ENCODE measurements around the gene ATP2B2.

The ATP2B2 gene

DNA sequence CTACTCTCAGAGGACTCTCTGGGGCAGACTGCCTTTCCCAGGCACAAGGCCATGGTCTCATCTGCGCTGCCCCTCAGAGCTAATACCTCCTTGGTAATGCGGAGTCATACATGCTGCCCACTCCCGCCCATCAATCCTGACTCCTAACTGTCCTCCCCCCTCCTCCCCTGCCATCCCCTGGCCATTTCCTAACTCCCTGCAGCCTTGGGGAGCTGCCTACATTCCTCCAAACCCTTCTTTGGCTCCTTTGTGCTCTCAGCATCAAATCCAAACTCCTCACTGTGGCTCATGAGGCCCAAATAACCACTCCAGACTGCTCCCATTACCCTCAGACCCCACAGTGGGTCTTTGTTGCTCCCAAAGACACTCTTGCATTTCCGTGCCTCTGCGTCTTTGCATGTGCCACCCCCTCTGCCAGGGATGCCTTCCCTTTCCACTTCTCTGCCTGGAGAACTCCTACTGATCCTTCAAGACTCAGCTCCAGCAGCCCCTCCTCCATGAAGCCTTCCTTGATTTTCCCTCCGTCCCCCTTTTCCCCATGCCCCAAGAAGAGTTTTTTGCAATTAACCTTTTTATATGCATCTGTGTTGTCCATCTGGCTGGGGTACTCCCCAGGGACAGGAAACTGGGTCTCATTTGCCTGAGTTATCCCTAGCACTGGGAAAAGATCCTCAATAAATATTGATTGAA, 5.5 kb upstream of the ATP2B2 start:
- DNase-seq (ENCODE audit: low read depth) = no peak

DNA sequence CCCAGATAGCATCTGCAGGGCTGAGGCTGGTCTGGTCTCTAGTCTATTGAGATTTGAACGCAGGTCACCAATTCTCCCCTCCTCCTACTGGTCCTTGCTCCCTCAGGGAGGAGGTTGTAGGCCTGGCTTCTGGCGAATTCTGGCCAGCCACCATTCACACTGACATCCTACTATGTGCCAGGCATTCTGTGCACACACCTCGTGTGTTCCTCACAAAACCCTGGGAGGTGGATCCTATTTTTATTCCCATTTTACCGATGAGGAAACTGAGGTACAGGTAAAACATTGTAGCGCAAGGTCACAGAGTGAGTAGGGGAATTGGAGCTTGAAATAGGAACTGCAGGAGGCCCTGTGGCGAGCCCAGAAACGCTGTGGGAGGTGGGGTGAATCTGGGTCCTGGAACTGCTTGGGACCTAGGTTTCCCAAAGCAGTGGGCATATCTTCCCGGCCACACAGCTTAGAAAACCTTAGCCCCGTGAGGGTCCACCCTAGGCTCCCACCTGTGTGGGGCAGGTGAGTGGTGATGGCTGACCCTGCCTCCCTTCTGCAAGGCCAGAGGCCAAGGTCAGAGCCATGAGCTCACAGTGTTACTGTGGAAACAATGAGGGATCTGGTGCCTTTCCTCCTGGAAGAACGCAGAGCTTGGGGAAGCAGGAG, 4.8 kb upstream of the ATP2B2 start:
- DNase-seq (ENCODE audit: low read depth) = no peak

DNA sequence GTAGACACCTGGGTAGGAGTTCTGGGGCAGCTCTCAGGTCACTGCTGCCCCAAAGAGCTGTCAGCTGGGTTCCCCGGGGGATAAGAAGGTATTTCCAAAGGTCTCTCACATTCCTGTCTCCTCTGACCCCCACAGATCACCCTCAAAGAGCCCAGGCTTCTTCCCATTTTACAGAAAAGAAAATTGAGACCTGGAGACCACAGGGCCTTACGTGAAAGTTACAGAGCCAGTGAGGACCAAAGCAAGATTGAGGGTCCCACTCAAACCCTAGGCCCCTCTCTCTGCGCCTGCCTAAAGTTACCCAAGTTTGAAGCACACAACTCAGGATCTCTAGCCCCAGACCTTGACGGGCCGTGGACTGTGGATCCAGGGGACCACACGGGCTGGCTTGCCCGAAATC, 3.9 kb upstream of the ATP2B2 start:
- no peak for DNase-seq (ENCODE audit: low read depth)

DNA sequence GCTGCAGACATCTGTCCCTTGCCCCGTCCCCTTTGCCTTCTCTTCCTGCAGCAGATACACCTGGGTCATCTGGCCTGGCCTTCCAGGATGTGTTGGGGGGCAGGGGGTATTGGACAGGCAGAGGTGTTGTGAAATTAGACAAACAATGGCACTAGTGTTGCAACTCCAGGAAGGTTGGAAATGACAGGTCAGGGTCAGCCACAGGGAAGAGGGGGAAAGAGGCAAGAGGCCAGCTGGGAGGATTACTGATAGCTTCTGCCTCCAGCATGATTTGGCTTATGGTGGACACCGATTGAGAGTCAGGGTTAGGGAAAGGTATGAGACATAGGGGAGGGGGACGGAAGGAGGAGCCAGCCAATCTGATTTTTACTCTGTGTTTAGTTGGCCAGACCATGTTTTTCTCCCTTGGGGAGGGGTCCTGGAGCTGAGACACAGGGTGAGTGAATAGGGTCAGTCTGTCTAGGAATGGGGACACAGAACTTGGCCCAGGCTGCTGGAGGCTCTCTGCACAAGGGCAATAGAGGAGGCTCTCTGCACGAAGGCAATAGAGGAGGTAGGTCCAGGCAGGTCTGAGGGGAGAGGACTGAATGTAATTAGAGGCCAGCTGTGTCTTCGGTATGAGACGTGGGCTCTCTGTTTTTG, 3.4 kb upstream of the ATP2B2 start:
- no peak for DNase-seq (ENCODE audit: low read depth)

DNA sequence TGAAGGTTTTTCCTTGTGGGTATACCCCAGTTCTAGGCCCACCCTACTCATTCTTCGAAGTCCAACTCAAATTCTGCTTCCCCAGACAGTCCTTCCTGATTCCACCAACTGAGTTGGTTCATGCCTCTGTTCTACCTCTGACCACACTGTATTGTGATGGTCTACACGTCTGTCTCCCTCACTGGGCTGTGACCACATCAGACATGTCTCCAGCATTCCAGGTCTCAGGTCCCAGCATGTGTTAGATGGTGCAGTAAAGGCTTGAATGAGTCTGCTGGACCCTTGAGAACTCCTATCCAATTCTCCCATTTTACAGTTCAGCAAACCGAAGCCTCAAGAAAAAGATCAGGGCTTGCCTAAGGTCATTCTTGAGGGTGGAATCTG, 2.8 kb upstream of the ATP2B2 start:
- DNase-seq (ENCODE audit: low read depth) = no peak

DNA sequence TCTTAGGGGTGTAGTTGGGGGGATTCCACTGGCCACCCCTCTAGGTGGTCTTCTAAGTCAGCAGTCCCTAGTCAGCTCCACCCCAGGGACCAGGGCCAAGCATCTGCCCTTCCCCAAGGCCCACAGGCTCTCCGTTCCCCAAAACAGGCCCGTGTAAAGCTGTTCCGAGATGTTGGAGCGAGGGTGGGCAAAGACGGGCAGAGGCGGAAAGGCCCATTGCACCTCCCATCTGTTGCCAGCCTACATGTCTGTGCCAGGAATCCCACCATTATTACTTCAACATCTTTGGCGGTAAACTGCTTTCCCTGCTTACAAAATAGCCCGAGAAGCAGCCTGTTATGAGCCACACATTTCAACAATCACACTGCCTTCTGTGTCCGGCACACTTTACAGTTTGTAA, 1.9 kb upstream of the ATP2B2 start:
- DNase-seq (ENCODE audit: low read depth) = no peak

DNA sequence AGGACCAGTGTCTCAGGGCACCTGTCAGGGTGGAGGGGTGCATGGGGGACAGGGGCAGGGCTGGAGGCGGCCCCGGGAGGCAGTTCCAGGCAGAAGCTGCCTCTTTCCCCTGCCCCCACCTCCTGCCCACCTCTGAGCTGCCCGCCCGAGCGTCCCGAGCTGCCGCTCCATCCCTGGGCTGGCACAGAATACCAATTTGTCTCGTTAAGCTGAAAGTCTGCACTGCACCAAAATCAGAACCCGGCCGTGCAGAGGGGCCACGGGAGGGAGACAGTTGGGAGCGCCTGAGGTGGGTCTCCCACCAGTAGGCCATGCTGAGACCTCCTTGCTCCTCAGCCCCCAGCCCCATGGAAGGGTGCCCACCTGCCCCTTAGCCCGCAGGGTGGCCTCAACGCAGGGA, 1.3 kb upstream of the ATP2B2 start:
- DNase-seq (ENCODE audit: low read depth) = no peak

DNA sequence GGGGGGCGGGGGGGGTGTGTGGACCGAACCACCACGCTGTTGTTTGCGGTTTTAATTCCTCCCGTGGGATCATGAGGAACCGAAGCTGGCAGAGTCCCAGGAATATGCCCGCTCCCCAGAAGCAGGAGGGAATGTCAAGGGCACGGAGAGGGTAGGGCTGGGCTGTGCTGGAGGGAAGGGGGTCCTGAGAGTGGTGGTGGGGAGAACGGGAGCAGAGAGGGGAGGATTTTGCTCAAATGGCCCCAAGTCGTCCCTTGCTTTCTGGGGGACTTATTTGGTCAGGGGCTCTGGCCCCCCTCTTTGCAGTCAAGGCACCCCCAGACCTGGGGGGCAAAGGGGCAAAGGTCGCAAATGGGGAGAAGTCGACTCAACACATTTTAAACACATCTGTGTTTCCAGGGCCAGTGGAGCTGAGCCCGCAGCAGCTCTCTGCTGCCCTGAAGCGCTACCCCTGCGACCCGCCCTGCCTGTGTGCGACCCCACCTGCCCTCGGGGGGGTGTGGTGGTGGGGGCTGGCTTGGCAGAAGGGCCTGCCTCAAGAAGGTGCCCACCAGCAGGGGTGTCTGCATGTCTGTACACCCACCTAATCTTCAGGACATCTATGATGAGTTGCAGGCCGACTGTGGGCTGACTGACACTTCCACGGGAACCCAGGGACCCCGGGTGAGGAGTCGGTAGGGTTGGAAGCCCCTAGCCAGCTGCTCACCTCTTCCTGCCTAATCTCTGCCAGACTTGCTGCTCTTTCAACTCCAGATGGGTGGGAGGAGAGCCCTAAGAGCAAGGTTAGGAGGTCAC, 602 bp upstream of the ATP2B2 start:
- no peak for DNase-seq (ENCODE audit: low read depth)

DNA sequence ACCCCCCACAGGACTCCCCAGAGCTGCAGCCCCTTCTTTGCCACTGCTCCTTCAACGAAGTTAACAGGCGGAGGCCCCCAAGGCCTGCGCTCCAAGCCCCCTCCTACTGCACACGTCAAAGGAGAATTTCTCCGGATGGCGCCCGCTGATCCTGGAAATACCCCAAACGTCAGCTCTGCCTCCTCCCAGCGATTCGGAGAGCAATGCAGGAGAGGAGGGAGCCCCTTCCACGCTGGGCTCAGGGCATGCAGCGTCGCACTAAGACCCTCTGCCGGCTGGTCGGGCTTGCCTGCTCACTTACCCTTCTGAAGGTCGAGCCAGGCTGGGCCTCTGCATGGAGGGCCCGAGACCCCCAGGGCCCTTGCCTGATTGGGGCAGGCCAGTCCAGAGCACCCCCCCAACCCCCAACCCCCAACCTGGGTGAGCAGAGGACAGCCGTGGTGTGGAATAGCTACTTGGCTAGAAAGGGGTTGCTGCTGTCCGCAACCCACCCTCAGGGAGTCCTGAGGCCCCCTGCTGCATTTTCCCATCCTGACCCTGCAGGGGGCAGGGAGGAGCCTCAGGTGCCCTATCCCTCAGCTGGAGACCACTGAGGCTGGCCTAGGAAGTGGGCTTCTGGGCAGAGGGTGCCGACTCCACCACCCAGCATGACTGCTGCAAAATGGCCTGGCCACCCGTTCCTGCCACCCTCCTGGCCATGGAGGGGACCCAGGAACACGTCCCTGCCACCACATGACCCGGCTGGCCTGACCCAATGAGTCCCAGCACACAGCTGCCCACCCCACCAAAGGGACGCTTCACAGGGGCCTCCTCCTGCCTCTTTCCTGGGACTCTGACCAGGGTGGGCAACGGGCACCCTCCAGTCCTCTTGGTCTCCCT, 976 bp downstream of the ATP2B2 start:
- no peak for DNase-seq (ENCODE audit: low read depth)

DNA sequence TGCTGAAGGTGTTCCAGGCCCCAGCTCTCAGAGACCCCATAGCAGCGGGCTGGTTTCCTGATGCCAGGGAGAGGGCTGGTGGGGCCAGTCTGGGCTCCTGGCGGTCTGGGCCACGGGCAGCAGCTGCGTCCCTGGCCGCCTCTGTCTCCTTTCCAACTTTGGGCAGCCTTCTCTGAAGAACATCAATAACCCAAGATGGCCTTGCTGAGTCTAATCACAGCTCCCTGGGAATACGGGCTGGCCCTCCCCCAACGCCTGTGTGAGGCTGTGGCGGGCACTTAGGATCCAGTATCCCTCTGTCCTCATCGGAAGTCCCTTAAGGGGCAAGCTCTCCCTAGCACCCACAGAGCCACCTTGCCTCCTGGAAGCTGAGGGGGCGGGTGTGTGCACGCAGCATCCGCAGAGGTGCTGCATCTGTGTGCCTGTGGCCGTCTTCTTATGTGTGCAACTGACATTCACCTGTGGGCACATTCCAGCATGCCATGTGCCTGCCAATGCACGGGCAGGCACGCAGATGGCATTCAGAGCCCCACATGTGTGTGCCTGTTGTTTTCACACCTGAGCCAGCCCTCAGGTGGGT, 2.1 kb downstream of the ATP2B2 start:
- no peak for DNase-seq (ENCODE audit: low read depth)

DNA sequence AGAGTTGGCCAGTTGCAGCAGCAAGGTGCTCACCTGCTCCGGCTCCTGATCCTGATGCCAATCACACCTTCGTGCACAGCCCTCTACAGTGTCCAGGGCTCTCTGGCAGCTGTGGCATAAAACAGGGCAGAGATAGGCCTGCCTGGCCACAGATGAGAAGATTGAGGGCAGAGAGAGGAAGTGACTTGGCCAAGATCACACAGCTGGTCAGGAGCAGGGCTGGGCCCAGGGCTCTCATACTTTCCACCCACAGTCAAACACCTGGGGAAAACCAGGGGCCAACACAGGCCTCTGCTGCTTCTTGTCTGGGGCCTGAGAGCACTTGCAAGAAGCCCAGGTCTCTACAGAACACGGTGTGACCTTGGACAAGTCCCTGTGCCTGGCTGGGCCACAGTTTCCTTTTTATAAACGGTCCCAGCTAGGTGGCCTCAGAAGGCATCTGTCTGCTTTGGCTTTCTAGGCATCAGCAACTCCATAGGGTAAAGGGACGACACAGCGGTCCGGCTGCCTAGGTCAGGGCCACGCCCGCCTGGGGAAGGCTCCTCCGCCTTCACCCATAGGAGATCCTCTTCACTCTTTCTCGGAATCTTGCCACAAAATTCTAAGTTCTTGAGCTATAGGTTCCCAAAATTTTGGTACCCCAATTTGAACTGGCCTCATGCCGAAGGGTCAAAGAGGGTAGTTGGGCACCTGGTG, 3.1 kb downstream of the ATP2B2 start:
- DNase-seq (ENCODE audit: low read depth) = no peak

DNA sequence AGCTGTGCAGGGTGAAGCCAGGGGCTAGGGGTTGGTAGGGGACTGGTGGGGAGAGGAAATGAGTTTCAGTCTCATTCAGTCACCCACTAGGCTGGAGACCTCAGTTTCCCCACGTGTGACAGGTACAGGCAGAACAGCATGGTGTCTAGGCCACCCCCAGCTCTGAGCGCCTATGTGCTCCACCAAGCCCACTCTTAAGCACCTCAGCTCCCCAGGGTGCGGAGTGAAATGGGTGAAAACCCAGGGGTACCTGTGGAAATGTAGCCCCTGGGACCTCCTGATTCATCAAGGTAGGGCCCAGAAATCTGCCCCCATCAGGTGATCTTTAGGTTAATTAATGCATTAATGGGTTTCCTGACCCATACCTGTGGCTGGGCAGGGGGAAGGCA, 3.7 kb downstream of the ATP2B2 start:
- DNase-seq (ENCODE audit: low read depth) = no peak

DNA sequence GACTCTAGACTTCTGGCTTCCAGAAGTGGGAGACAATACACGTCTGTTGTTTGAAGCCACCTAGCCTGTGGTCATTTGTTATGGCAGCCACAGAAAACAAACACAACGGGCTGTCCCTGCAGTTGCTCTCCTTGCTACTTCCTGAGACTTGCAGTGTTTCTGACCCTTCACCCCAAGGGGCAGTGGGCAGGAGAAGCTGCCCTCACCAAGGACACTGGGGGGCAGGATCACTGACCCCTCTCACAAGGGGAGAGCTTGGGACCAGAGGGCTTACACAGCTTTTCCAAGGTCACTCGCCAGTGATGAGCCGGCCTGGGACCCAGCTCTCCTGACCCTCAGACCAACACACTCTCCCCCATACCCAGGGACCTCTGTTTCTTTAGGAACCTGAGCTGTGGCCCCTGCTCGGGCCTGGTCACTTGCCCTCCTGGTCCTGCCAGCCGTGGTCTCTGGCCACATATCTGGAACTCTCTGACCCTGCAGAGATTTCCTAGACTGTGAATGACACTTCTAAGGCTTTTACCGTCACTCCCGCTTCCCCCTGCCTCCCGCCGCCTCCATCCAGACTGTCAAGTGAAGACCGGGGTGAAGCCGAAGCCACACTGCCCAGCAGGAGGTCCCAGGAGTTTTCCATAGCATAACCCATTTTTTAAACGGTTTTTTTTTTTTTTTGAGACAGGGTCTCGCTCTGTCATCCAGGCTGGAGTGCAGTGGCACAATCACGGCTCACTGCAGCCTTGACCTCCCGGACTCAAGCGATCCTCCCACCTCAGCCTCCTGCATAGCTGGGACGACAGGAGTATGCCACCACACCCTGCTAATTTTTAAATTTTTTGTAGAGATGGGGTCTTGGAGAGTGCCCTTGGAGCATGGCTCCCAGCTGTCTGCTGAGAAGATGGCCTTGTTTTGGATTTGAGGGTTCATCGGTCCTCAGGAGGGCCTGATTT, 4.4 kb downstream of the ATP2B2 start:
- no peak for DNase-seq (ENCODE audit: low read depth)

DNA sequence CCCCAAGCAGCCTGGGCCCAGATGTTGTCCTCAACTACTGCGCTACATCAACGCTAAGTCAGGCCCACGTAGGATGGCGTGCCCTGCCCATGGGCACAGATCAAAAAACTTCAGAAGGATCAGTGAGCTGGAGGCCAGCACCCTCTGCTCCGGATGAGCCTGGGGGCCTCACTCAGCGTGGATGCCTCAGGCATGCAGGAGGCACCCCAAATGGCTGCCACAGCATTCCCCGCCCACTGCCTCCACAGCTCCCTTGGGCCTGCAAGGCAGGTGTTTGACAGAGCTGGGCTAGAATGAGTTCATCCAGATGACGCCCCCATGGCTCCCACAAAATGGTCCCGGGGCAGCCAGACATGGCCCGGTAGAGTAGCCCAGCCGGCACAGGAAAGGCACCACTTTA, 7.1 kb downstream of the ATP2B2 start:
- DNase-seq (ENCODE audit: low read depth) = no peak

DNA sequence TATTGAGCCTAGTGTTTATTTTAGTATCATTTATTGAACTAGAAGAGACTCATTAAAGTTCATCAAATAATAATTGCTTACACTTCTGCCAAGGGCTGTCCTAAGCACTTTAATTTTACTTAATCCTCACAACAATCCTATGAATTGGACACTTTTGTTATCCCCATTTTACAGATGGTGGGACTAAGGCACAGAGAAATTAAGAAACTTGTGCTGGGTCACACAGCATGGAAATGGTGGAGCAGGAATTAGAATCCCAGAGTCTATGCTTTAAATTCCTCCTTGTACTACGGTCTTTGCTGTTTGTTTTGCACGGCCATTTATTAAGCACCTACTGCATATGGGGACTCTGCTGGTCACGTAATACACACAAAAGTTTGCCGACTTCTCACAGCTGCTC, 7.9 kb downstream of the ATP2B2 start:
- DNase-seq (ENCODE audit: low read depth) = no peak

DNA sequence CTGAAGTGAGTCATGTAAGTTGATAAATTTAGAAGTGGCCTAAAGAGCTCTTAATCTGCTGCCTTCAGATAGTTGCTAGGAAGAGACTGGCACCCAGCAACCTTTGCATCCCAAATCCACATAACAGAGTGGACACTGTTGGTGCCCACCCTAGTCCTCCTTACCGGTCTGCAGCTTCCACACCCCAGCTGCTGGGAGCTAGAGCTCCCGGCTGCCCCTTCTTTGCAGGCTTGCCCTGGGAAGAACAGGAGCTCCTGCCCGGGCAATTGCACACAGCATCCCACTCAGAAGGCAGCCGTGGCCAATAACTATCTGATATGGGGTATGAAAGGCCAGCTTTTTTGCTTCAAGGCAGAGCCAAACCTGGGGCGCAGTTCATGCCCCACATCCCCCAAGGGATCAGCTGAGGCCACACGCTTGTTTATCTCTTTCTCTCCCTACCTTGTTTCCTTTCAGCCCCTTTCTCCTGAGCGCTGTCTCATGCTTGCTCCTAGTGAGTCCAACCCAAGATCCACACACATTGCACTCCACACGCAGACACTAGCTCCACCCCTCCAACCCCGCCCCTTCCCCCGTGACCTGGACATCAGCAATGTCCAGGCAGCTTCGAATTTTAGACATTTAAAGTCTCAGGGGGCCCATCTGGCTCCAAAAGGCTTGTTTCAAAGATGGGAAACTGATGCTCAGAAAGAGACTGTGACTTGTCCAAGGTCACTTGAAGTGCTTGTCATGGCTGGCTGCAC, 9.1 kb downstream of the ATP2B2 start:
- DNase-seq (ENCODE audit: low read depth) = no peak

DNA sequence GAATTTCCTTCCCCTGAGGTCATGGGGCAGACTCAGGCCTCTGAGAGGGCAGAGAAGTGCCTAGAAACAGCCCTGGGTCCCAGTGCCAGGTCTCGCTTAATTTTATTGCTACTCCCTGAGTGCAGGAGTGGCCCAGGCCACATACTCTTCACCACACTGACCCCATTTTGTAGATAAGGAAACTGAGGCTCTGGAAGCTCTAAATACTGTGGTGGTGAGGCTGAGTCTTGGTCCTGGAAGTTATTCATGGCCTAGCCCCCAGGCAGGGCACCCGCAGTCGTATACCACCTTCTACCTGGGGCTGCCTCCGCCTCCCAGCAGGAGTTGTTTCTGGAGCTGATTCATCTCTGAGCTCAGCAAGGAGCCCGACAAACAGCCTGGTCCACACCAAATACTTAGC, 9.8 kb downstream of the ATP2B2 start:
- no peak for DNase-seq (ENCODE audit: low read depth)

DNA sequence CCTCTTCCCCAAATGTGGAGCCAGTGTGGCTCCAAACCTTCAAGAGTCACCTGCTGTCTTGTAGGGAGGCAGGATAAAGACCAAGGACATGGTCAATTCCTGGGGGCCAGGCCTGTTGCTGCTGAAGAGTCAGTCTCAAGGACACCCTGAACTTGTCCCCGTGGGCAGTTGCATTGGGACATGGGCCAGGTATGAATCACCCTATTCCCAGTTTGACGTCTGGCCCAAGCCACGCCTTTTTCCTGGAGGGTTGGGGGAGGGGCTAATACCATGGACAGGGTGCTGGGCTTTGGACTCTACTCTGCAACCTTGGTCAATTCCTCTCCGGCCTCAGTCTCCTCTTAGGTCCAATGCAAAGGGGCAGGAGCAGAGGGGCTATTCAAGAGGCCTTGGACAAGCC, 10.4 kb downstream of the ATP2B2 start:
- peak; percentile 60 for DNase-seq (ENCODE audit: low read depth)

DNA sequence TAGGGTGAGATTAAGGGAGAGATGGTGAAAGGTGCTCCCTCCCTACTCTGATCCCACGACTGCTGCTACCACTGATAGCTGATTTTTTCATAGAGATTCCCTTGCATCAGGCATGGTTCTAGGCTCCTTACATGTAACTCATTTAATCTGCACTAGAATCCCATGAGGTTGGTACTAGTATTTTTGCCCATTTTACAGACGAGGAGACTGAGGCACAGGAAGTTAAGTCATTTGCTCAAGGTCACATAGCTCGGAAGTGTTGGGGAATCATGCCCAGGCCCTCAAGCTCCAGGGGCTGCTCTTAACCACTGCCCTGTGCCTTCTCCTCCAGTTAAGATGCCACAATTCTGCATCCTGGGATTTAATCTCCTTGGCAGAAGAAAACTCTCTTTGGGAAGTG, 11.2 kb downstream of the ATP2B2 start:
- DNase-seq (ENCODE audit: low read depth) = no peak
